ENCODE measurements around the gene ALKBH1. TPM values are rescaled to one million over a fixed set of nuclear protein-coding genes. Genes with fewer than 3 reads are reported as not detected.

ALKBH1 gene
- total and polyA plus RNA-seq, 8 donors, result 5.7 to 21.6 (median 10.2) TPM; not detected in 1

GRCh38 chr14:77710364-77710763 lies 2.5 kb upstream of the ALKBH1 start:
- 50 to 85% (median 63%) methylated on average over 2 of the region's 2 CpGs for WGBS, 5 donors
- DNase-seq, result no peak
- Histone ChIP-seq H3K4me3 (no peak overlapping the region), H3K27ac (no peak overlapping the region), H3K27me3 (no peaks in the 10 kb centered on the region), H3K9me3 (no peaks in the 10 kb centered on the region), H3K4me1 (peaks cover 28 to 64% (median 45%) of the 10 kb centered on the region in 4 donors), H3K36me3 (peaks cover 38 to 53% (median 53%) of the 10 kb centered on the region in 4 donors)
- intact Hi-C loops (cut with DNase I; ENCODE audit: low total_unique reads), result no loop called here
- TF ChIP-seq POLR2AphosphoS5 (IDR thresholded peaks at IDR 0.05) (no peak), EP300 (IDR thresholded peaks at IDR 0.05) (no peak), POLR2A (IDR thresholded peaks at IDR 0.05) (no peak), CTCF (IDR thresholded peaks at IDR 0.05) (no peak)

- no peaks in the 10 kb centered on the region for H3K27me3 ChIP-seq
- intact Hi-C loops (cut with DNase I; ENCODE audit: low total_unique reads), result no loop called here
- H3K9me3 ChIP-seq, result no peaks in the 10 kb centered on the region
- no peak for DNase-seq
- peak overlapping the region in 3 of 4 donors; percentile 89 to 100 (median 98) for H3K4me3 ChIP-seq
- H3K36me3 ChIP-seq, result peaks cover 28 to 53% (median 51%) of the 10 kb centered on the region in 4 donors
- WGBS, 5 donors, result 33 to 65% (median 46%) methylated on average over 3 of the region's 3 CpGs
- peaks cover 28 to 62% (median 46%) of the 10 kb centered on the region in 4 donors for H3K4me1 ChIP-seq
- TF ChIP-seq EP300 (IDR thresholded peaks at IDR 0.05) (no peak), CTCF (IDR thresholded peaks at IDR 0.05) (no peak), POLR2A (IDR thresholded peaks at IDR 0.05) (no peak), POLR2AphosphoS5 (IDR thresholded peaks at IDR 0.05) (no peak)
- H3K27ac ChIP-seq, result no peak overlapping the region
Observed at GRCh38 chr14:77709412-77709811, 1.6 kb upstream of the ALKBH1 start.

GRCh38 chr14:77708749-77709148 lies 926 bp upstream of the ALKBH1 start:
- TF ChIP-seq POLR2AphosphoS5 (IDR thresholded peaks at IDR 0.05) (no peak), EP300 (IDR thresholded peaks at IDR 0.05) (no peak), CTCF (IDR thresholded peaks at IDR 0.05) (no peak), POLR2A (IDR thresholded peaks at IDR 0.05) (no peak)
- 8 to 16% (median 12%) methylated on average over 7 of the region's 7 CpGs for WGBS, 5 donors
- intact Hi-C loops (cut with DNase I; ENCODE audit: low total_unique reads), result no loop called here

GRCh38 chr14:77707355-77707723 lies 484 bp downstream of the ALKBH1 start:
- TF ChIP-seq POLR2A (IDR thresholded peaks at IDR 0.05), result no peak
- TF ChIP-seq CTCF (IDR thresholded peaks at IDR 0.05), result peak in 1 of 7 experiments; percentile 19
- no peak for TF ChIP-seq POLR2AphosphoS5 (IDR thresholded peaks at IDR 0.05)
- no peak for TF ChIP-seq EP300 (IDR thresholded peaks at IDR 0.05)
- H3K4me1 ChIP-seq, result peaks cover 28 to 53% (median 38%) of the 10 kb centered on the region in 4 donors
- H3K27me3 ChIP-seq, result no peaks in the 10 kb centered on the region
- no peaks in the 10 kb centered on the region for H3K9me3 ChIP-seq
- peak overlapping the region; percentile 62 to 86 (median 82) for H3K27ac ChIP-seq
- H3K36me3 ChIP-seq, result peaks cover 34 to 54% (median 53%) of the 10 kb centered on the region in 4 donors
- DNase-seq, result peak in 1 of 2 donors; percentile 60
- WGBS, 5 donors, result 0 to 2% (median 0%) methylated on average over 13 to 14 of the region's 14 CpGs
- intact Hi-C loops (cut with DNase I; ENCODE audit: low total_unique reads), result no loop called here
- H3K4me3 ChIP-seq, result peak overlapping the region; percentile 89 to 100 (median 96)

More at GRCh38 chr14:77708749-77709148, 926 bp upstream of the ALKBH1 start:
- H3K4me1 ChIP-seq, result peaks cover 28 to 62% (median 43%) of the 10 kb centered on the region in 4 donors
- H3K27me3 ChIP-seq, result no peaks in the 10 kb centered on the region
- no peak for DNase-seq
- no peaks in the 10 kb centered on the region for H3K9me3 ChIP-seq
- peak overlapping the region; percentile 89 to 100 (median 96) for H3K4me3 ChIP-seq
- peak overlapping the region in 3 of 5 donors; percentile 78 to 86 (median 82) for H3K27ac ChIP-seq
- H3K36me3 ChIP-seq, result peaks cover 26 to 53% (median 51%) of the 10 kb centered on the region in 4 donors
